ENCODE data around the gene ISOC1. TPM values are rescaled to one million over a fixed set of nuclear protein-coding genes. Genes with fewer than 3 reads are reported as not detected.

The ISOC1 gene
- total and polyA plus RNA-seq, 2 experiments from 2014 or later = 33.7 to 34.2 TPM

DNA sequence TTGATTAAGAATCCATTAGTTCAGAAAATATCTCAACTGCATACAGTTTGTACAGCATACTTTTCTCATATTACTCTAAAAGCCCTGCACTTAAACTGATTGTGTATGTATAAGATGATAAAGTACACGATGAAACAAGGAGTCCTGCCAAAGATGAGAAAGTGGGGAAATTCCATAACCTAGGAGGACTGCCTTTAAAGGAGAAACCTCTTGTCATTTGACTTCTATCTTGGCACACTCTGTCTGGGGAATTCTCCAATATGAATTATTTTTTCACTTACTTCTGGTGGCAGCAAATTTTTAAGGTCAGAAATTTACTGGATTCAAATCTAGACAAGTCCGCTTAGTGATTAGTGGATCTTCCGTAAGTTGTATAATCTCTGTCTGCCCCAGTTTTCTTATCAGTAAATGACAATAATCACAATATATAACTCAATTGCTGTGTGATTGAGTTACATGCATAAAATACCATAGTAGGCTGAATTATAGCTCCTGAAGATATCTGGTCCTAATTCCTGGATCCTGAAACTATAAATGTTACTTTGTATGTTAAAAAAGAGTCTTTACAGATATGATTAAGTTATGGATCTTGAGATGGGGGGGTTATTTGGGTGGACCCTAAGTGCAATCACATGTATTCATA is 17.0 kb upstream of the ISOC1 start:
- Mint-ChIP-seq H3K4me1 (no peaks in the 10 kb centered on the region), H3K36me3 (ENCODE audit: low read depth) (no peaks in the 10 kb centered on the region)

More for the DNA sequence above, 17.0 kb upstream of the ISOC1 start:
- Mint-ChIP-seq H3K4me3 (no peak overlapping the region), H3K27me3 (ENCODE audit: insufficient read depth, low read depth, poor library complexity) (peaks cover 2% of the 10 kb centered on the region), H3K27ac (no peak overlapping the region), H3K9me3 (no peaks in the 10 kb centered on the region)
- TF ChIP-seq JUNB (IDR thresholded peaks at IDR 0.05; ENCODE audit: unreplicated experiment) (no peak), STAT1 (IDR thresholded peaks at IDR 0.05; ENCODE audit: unreplicated experiment) (no peak), ZNF331 (CRISPR knock-in tag; IDR thresholded peaks at IDR 0.05; ENCODE audit: low read depth) (no peak), NANOG (IDR thresholded peaks at IDR 0.05; ENCODE audit: borderline replicate concordance) (no peak), EZH2phosphoT487 (IDR thresholded peaks at IDR 0.05; ENCODE audit: unreplicated experiment) (no peak), CREB1 (CRISPR knock-in tag; IDR thresholded peaks at IDR 0.05; ENCODE audit: low read depth) (no peak), EZH2 (IDR thresholded peaks at IDR 0.05; ENCODE audit: low read depth, unreplicated experiment) (no peak), ZNF114 (CRISPR knock-in tag; IDR thresholded peaks at IDR 0.05) (no peak)
- TF ChIP-seq, protein P1, sequence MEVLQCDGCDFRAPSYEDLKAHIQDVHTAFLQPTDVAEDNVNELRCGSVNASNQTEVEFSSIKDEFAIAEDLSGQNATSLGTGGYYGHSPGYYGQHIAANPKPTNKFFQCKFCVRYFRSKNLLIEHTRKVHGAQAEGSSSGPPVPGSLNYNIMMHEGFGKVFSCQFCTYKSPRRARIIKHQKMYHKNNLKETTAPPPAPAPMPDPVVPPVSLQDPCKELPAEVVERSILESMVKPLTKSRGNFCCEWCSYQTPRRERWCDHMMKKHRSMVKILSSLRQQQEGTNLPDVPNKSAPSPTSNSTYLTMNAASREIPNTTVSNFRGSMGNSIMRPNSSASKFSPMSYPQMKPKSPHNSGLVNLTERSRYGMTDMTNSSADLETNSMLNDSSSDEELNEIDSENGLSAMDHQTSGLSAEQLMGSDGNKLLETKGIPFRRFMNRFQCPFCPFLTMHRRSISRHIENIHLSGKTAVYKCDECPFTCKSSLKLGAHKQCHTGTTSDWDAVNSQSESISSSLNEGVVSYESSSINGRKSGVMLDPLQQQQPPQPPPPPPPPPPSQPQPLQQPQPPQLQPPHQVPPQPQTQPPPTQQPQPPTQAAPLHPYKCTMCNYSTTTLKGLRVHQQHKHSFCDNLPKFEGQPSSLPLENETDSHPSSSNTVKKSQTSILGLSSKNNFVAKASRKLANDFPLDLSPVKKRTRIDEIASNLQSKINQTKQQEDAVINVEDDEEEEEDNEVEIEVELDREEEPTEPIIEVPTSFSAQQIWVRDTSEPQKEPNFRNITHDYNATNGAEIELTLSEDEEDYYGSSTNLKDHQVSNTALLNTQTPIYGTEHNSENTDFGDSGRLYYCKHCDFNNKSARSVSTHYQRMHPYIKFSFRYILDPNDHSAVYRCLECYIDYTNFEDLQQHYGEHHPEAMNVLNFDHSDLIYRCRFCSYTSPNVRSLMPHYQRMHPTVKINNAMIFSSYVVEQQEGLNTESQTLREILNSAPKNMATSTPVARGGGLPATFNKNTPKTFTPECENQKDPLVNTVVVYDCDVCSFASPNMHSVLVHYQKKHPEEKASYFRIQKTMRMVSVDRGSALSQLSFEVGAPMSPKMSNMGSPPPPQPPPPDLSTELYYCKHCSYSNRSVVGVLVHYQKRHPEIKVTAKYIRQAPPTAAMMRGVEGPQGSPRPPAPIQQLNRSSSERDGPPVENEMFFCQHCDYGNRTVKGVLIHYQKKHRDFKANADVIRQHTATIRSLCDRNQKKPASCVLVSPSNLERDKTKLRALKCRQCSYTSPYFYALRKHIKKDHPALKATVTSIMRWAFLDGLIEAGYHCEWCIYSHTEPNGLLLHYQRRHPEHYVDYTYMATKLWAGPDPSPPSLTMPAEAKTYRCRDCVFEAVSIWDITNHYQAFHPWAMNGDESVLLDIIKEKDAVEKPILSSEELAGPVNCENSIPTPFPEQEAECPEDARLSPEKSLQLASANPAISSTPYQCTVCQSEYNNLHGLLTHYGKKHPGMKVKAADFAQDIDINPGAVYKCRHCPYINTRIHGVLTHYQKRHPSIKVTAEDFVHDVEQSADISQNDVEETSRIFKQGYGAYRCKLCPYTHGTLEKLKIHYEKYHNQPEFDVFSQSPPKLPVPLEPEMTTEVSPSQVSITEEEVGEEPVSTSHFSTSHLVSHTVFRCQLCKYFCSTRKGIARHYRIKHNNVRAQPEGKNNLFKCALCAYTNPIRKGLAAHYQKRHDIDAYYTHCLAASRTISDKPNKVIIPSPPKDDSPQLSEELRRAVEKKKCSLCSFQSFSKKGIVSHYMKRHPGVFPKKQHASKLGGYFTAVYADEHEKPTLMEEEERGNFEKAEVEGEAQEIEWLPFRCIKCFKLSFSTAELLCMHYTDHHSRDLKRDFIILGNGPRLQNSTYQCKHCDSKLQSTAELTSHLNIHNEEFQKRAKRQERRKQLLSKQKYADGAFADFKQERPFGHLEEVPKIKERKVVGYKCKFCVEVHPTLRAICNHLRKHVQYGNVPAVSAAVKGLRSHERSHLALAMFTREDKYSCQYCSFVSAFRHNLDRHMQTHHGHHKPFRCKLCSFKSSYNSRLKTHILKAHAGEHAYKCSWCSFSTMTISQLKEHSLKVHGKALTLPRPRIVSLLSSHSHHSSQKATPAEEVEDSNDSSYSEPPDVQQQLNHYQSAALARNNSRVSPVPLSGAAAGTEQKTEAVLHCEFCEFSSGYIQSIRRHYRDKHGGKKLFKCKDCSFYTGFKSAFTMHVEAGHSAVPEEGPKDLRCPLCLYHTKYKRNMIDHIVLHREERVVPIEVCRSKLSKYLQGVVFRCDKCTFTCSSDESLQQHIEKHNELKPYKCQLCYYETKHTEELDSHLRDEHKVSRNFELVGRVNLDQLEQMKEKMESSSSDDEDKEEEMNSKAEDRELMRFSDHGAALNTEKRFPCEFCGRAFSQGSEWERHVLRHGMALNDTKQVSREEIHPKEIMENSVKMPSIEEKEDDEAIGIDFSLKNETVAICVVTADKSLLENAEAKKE (CRISPR knock-in tag; IDR thresholded peaks at IDR 0.05) = no peak
- TF ChIP-seq, protein P2, sequence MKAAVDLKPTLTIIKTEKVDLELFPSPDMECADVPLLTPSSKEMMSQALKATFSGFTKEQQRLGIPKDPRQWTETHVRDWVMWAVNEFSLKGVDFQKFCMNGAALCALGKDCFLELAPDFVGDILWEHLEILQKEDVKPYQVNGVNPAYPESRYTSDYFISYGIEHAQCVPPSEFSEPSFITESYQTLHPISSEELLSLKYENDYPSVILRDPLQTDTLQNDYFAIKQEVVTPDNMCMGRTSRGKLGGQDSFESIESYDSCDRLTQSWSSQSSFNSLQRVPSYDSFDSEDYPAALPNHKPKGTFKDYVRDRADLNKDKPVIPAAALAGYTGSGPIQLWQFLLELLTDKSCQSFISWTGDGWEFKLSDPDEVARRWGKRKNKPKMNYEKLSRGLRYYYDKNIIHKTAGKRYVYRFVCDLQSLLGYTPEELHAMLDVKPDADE (IDR thresholded peaks at IDR 0.05) = no peak
- TF ChIP-seq, protein P3, sequence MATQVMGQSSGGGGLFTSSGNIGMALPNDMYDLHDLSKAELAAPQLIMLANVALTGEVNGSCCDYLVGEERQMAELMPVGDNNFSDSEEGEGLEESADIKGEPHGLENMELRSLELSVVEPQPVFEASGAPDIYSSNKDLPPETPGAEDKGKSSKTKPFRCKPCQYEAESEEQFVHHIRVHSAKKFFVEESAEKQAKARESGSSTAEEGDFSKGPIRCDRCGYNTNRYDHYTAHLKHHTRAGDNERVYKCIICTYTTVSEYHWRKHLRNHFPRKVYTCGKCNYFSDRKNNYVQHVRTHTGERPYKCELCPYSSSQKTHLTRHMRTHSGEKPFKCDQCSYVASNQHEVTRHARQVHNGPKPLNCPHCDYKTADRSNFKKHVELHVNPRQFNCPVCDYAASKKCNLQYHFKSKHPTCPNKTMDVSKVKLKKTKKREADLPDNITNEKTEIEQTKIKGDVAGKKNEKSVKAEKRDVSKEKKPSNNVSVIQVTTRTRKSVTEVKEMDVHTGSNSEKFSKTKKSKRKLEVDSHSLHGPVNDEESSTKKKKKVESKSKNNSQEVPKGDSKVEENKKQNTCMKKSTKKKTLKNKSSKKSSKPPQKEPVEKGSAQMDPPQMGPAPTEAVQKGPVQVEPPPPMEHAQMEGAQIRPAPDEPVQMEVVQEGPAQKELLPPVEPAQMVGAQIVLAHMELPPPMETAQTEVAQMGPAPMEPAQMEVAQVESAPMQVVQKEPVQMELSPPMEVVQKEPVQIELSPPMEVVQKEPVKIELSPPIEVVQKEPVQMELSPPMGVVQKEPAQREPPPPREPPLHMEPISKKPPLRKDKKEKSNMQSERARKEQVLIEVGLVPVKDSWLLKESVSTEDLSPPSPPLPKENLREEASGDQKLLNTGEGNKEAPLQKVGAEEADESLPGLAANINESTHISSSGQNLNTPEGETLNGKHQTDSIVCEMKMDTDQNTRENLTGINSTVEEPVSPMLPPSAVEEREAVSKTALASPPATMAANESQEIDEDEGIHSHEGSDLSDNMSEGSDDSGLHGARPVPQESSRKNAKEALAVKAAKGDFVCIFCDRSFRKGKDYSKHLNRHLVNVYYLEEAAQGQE (IDR thresholded peaks at IDR 0.05; ENCODE audit: unreplicated experiment) = no peak
- TF ChIP-seq, protein P4, sequence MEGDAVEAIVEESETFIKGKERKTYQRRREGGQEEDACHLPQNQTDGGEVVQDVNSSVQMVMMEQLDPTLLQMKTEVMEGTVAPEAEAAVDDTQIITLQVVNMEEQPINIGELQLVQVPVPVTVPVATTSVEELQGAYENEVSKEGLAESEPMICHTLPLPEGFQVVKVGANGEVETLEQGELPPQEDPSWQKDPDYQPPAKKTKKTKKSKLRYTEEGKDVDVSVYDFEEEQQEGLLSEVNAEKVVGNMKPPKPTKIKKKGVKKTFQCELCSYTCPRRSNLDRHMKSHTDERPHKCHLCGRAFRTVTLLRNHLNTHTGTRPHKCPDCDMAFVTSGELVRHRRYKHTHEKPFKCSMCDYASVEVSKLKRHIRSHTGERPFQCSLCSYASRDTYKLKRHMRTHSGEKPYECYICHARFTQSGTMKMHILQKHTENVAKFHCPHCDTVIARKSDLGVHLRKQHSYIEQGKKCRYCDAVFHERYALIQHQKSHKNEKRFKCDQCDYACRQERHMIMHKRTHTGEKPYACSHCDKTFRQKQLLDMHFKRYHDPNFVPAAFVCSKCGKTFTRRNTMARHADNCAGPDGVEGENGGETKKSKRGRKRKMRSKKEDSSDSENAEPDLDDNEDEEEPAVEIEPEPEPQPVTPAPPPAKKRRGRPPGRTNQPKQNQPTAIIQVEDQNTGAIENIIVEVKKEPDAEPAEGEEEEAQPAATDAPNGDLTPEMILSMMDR (conservative IDR thresholded peaks at IDR 0.05; ENCODE audit: low read depth in 2 of 2) = no peak
- H3K4me1 ChIP-seq (ENCODE audit: insufficient read depth) = no peaks in the 10 kb centered on the region
- no peaks in the 10 kb centered on the region for H4K20me1 ChIP-seq (replicated peaks; ENCODE audit: insufficient read depth)
- H2AFZ ChIP-seq = no peak overlapping the region
- no peaks in the 10 kb centered on the region for H3K79me2 ChIP-seq (replicated peaks; ENCODE audit: insufficient read depth)
- no peak overlapping the region for H3K4me2 ChIP-seq
- H3K36me3 ChIP-seq (ENCODE audit: insufficient read depth) = no peaks in the 10 kb centered on the region
- H3K4me3 ChIP-seq = no peak overlapping the region
- ATAC-seq (no peak), DNase-seq (ENCODE audit: low spot score) (no peak)
- H3K27ac ChIP-seq (ENCODE audit: low read depth) = no peak overlapping the region
- no peaks in the 10 kb centered on the region for H3K9me2 ChIP-seq (ENCODE audit: insufficient read depth)
- H3F3A ChIP-seq (replicated peaks; ENCODE audit: low read depth) = no peaks in the 10 kb centered on the region
- H3K27me3 ChIP-seq (ENCODE audit: insufficient read depth) = no peaks in the 10 kb centered on the region

Measured in GM23338 (cell line).